GM19043 (cell line): ENCODE results near the gene NPBWR2.

ENCODE experiments used
- ATAC-seq: cut with Tn5 transposase; IDR thresholded peaks from one replicate; pipeline ENCODE4 v1.9.1; 2021; ENCODE audit warnings: low read depth; ENCODE audit not compliant: unreplicated experiment

The NPBWR2 gene

GRCh38 chr20:64063389-64064144, 43.8 kb downstream of the NPBWR2 start:
- ATAC-seq, result no peak

- ATAC-seq, result peak; percentile 69
Observed at GRCh38 chr20:64062596-64063388, 44.6 kb downstream of the NPBWR2 start, which contains the start of gene TCEA2. Gene TCEA2 (plus strand): TSS chr20:64063198. CDS start chr20:64063313, 115 bp downstream.

- ATAC-seq, result no peak
Observed at GRCh38 chr20:64062276-64062595, 45.1 kb downstream of the NPBWR2 start.

- ATAC-seq, result no peak
Observed at GRCh38 chr20:64058536-64058935, 48.8 kb downstream of the NPBWR2 start.

GRCh38 chr20:64057628-64058498, 49.5 kb downstream of the NPBWR2 start:
- ATAC-seq, result peak; percentile 48

- no peak for ATAC-seq
Observed at GRCh38 chr20:64056889-64057627, 50.3 kb downstream of the NPBWR2 start.

GRCh38 chr20:64056639-64056888, 50.8 kb downstream of the NPBWR2 start:
- ATAC-seq, result no peak

- no peak for ATAC-seq
Observed at GRCh38 chr20:64055893-64056638, 51.3 kb downstream of the NPBWR2 start.

- no peak for ATAC-seq
Observed at GRCh38 chr20:64055396-64055892, 51.9 kb downstream of the NPBWR2 start.

- ATAC-seq, result no peak
Observed at GRCh38 chr20:64053841-64054661, 53.3 kb downstream of the NPBWR2 start.
